Uterus (tissue), 4 donors: ENCODE results near the gene SREBF1. TPM values are rescaled to one million over a fixed set of nuclear protein-coding genes. Genes with fewer than 3 reads are reported as not detected.

Source experiments
- DNase-seq, 2 donors: peaks; one replicate each; pipeline ENCODE4 v3.0.0-alpha.2; 2019 to 2020
- H3K27ac ChIP-seq, 2 donors: fragments of 200-600 bp; sonication (generic); 1 replicate in 1 of 2; 2 replicates in 1 of 2; pipeline ENCODE4 v1.5.1; 2016 to 2018
- H3K27me3 ChIP-seq, 2 donors: fragments of 200-600 bp; sonication (generic); one replicate each; pipeline ENCODE4 v1.5.1; 2018 to 2019; ENCODE audit warnings: control low read depth in 1 of 2
- H3K36me3 ChIP-seq, 2 donors: fragments of 200-600 bp; sonication (generic); one replicate each; pipeline ENCODE4 v1.5.1; 2019; ENCODE audit warnings: control low read depth in 1 of 2
- H3K4me1 ChIP-seq, 2 donors: fragments of 200-600 bp; sonication (generic); one replicate each; pipeline ENCODE4 v1.5.1; 2018 to 2019; ENCODE audit warnings: control low read depth in 1 of 2
- H3K4me3 ChIP-seq, 2 donors: fragments of 200-600 bp; sonication (generic); 1 replicate in 1 of 2; 2 replicates in 1 of 2; pipeline ENCODE4 v1.5.1; 2018 to 2019; ENCODE audit warnings: mild to moderate bottlenecking in 1 of 2
- H3K9me3 ChIP-seq, 2 donors: fragments of 200-600 bp; sonication (generic); one replicate each; pipeline ENCODE4 v1.5.1; 2019; ENCODE audit warnings: control low read depth in 1 of 2
- POLR2A ChIP-seq, 2 donors: fragments of 450-650 bp; IDR thresholded peaks; one replicate each; pipeline ENCODE4 v1.6.1; 2016; ENCODE audit warnings: antibody characterized with exemption in 2 of 2, mild to moderate bottlenecking in 1 of 2, moderate library complexity in 1 of 2
- intact Hi-C: fragments of 100-400 bp; cut with DNase I; formaldehyde crosslinking; loops from one replicate; pipeline ENCODE4 v1.15.1; 2023; ENCODE audit warnings: low total_unique reads
- total RNA-seq, 4 donors: library from RNA; depleted of rRNA in 3 of 4; stranded (reverse); fragments of >200 nt in 3 of 4; gene quantifications; one replicate each; pipeline versions ENCODE4 v1.1.0 to v1.2.4, GENCODE V29; 2014 to 2023
- TF ChIP-seq, protein P1 (sequence below), 4 experiments: fragments of 200-600 bp in 2 of 4; fragments of 450-650 bp in 2 of 4; sonication (generic) in 2 of 4; IDR thresholded peaks; one replicate each; pipeline ENCODE4 v1.5.1; 2016 to 2019; ENCODE audit warnings: antibody characterized with exemption in 4 of 4, mild to moderate bottlenecking in 2 of 4, moderate library complexity in 1 of 4
- donor health status: DM: yes; HTN: yes; CAD: no.

The SREBF1 gene
- total RNA-seq, 4 donors from 2014 or later = 24.8 to 94.6 (median 31.5) TPM

- H3K9me3 ChIP-seq = no peaks in the 10 kb centered on the region
- no peaks in the 10 kb centered on the region for H3K27me3 ChIP-seq
- intact Hi-C loops = no loop called here
- no peaks in the 10 kb centered on the region for H3K36me3 ChIP-seq
- DNase-seq = peak; percentile 51 to 54
- H3K27ac ChIP-seq = peak overlapping the region; percentile 66 to 79
- H3K4me3 ChIP-seq = no peak overlapping the region
- H3K4me1 ChIP-seq = peaks cover 14 to 34% of the 10 kb centered on the region in 2 donors
- TF ChIP-seq POLR2A (IDR thresholded peaks at IDR 0.05) = no peak
- TF ChIP-seq, protein P1, sequence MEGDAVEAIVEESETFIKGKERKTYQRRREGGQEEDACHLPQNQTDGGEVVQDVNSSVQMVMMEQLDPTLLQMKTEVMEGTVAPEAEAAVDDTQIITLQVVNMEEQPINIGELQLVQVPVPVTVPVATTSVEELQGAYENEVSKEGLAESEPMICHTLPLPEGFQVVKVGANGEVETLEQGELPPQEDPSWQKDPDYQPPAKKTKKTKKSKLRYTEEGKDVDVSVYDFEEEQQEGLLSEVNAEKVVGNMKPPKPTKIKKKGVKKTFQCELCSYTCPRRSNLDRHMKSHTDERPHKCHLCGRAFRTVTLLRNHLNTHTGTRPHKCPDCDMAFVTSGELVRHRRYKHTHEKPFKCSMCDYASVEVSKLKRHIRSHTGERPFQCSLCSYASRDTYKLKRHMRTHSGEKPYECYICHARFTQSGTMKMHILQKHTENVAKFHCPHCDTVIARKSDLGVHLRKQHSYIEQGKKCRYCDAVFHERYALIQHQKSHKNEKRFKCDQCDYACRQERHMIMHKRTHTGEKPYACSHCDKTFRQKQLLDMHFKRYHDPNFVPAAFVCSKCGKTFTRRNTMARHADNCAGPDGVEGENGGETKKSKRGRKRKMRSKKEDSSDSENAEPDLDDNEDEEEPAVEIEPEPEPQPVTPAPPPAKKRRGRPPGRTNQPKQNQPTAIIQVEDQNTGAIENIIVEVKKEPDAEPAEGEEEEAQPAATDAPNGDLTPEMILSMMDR (IDR thresholded peaks at IDR 0.05) = peak; percentile 15 to 49 (median 30)
Observed at GRCh38 chr17:17774009-17774881, 62.5 kb downstream of the SREBF1 start.

DNA sequence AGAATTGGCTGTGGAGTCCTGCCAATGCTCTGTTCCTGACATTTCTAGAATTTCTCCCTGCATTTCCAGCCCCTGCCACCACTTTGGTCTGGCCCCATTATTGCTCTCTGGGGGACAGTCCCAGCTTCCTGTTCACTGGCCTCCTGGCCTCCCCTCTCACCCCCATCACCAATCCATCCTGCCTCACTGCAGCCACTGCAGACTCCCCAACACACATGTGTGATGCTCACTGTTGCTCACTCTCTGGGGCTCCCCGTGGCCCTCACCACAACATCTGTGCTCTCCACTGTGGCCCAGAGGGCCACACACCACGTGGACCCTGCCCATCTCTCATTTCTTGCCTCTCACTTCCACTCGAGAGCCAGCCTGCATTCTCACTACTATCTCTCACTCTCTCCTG lies 64.6 kb downstream of the SREBF1 start:
- intact Hi-C loops = no loop called here
- Histone ChIP-seq H3K4me3 (no peak overlapping the region), H3K27me3 (no peaks in the 10 kb centered on the region), H3K9me3 (no peaks in the 10 kb centered on the region), H3K27ac (peak overlapping the region in 1 of 2 donors; percentile 3), H3K4me1 (peaks cover 5 to 19% of the 10 kb centered on the region in 2 donors), H3K36me3 (no peaks in the 10 kb centered on the region)
- TF ChIP-seq, protein P1 (IDR thresholded peaks at IDR 0.05) = no peak
- no peak for TF ChIP-seq POLR2A (IDR thresholded peaks at IDR 0.05)
- no peak for DNase-seq

DNA sequence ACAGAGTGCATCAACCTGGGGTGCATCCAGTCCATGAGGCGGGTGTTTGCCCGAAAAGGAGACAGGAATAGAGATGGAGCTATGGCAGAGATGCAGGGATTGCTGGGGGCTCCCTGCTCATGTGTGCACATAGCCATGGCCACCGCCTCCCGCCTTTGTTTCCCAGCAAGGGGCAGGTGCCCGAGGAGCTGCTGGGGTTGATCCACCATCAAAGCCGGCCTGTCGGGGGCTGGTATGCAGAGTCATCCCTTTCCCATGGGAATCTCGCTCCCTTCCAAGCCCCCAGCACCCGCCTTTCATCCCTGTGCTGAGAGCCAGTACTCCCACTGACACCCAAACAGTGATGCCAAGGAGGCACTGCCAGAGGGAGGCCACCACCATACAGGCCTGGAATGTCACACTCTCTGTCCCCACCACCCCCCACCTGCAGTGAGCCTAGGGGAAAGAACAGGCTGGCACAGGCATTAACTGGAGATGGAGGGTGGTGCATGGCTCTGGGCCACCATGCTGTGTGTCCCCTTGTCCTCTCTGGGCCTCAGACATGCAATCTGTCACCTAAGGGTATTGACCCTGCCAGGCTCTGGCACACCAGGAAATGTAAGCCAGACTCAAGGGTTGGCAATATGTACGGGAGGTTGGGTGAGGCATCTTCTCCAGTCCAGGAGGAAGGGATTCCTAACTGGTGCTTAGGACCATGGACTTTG lies 65.1 kb downstream of the SREBF1 start:
- TF ChIP-seq, protein P1 (IDR thresholded peaks at IDR 0.05) = no peak
- TF ChIP-seq POLR2A (IDR thresholded peaks at IDR 0.05) = no peak
- no peak for DNase-seq
- peak overlapping the region in 1 of 2 donors; percentile 3 for H3K27ac ChIP-seq
- peaks cover 5 to 19% of the 10 kb centered on the region in 2 donors for H3K4me1 ChIP-seq
- H3K36me3 ChIP-seq = no peaks in the 10 kb centered on the region
- no peak overlapping the region for H3K4me3 ChIP-seq
- intact Hi-C loops = no loop called here
- H3K9me3 ChIP-seq = no peaks in the 10 kb centered on the region
- H3K27me3 ChIP-seq = no peaks in the 10 kb centered on the region

- intact Hi-C loops = no loop called here
- H3K4me3 ChIP-seq = no peak overlapping the region
- peak overlapping the region; percentile 77 to 79 for H3K27ac ChIP-seq
- DNase-seq = no peak
- H3K27me3 ChIP-seq = no peaks in the 10 kb centered on the region
- H3K4me1 ChIP-seq = peaks cover 5 to 19% of the 10 kb centered on the region in 2 donors
- no peaks in the 10 kb centered on the region for H3K36me3 ChIP-seq
- H3K9me3 ChIP-seq = no peaks in the 10 kb centered on the region
- TF ChIP-seq POLR2A (IDR thresholded peaks at IDR 0.05) = no peak
- TF ChIP-seq, protein P1 (IDR thresholded peaks at IDR 0.05) = no peak
Observed at GRCh38 chr17:17770632-17771044, 66.1 kb downstream of the SREBF1 start.
